ENCODE measurements around the gene C19orf18. TPM values are rescaled to one million over a fixed set of nuclear protein-coding genes. Genes with fewer than 3 reads are reported as not detected.
"Not testable (repeated sequence)": the region's sequence is repeated elsewhere in the genome, so short reads cannot be mapped to it uniquely, and the experiment has no call there.

C19orf18 gene
- total RNA-seq, 1 donor from 2014 or later, result 1.2 TPM

DNA sequence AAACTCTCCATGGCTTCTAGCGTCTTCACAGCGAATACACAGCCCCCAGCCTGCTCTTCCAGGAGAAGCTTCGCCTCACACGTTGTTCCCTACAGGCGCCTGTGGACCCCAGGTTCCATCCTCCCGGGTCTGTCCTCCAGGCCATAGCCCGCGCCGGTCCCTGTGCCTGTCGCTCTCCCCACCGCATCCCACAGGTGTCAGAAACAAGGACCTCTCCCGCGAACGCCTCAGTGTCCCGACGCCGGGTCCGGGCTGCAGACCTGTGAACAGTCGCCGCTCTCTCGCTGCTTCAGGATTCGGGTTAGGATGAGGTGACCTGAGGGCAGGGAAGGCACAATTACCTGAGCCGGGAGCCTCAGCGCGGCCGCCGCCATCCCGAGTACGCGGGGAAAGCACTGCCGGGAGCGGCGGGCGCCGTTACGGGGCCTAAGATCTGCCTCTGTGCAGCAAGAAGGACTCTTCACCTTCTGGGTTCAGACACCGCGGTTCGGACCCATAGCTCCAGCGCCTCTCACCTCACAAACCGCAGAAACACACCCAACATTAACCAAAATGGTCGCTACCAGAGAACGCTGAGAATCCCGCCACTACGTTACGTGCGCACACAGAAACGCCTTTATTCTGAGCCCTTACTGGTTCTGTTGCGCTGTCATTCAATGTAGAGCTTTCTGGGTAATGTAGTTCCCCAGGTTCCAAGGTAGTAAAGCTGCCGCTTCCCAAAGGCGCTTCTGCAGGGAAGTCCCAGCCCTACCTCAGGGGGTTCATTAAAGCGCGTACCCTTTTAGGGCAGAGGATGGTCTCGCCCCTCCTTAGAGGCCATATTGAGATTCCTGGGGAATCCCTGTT lies 39.3 kb downstream of the C19orf18 start, which contains the start of gene ZNF418:
Gene ZNF418, minus strand, starts transcription at position 583 of the 846 bp plus-strand sequence. CDS start 1,580 bp downstream, outside the sequence.
- Mint-ChIP-seq H3K4me3 (peak within 1 kb of the TSS; percentile 100), H3K36me3 (ENCODE audit: low read depth) (peaks cover 77% of the 10 kb centered on the region), H3K27ac (ENCODE audit: unreplicated experiment) (peak within 1 kb of the TSS; percentile 92), H3K27me3 (ENCODE audit: low read depth) (peaks cover 4% of the 10 kb centered on the region), H3K9me3 (peaks cover 36% of the 10 kb centered on the region), H3K4me1 (peaks cover 12% of the 10 kb centered on the region)
- TF ChIP-seq, protein P1, sequence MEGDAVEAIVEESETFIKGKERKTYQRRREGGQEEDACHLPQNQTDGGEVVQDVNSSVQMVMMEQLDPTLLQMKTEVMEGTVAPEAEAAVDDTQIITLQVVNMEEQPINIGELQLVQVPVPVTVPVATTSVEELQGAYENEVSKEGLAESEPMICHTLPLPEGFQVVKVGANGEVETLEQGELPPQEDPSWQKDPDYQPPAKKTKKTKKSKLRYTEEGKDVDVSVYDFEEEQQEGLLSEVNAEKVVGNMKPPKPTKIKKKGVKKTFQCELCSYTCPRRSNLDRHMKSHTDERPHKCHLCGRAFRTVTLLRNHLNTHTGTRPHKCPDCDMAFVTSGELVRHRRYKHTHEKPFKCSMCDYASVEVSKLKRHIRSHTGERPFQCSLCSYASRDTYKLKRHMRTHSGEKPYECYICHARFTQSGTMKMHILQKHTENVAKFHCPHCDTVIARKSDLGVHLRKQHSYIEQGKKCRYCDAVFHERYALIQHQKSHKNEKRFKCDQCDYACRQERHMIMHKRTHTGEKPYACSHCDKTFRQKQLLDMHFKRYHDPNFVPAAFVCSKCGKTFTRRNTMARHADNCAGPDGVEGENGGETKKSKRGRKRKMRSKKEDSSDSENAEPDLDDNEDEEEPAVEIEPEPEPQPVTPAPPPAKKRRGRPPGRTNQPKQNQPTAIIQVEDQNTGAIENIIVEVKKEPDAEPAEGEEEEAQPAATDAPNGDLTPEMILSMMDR (conservative IDR thresholded peaks at IDR 0.05), result no peak
- DNase-seq (ENCODE audit: low read depth, low spot score), result peak; percentile 53

DNA sequence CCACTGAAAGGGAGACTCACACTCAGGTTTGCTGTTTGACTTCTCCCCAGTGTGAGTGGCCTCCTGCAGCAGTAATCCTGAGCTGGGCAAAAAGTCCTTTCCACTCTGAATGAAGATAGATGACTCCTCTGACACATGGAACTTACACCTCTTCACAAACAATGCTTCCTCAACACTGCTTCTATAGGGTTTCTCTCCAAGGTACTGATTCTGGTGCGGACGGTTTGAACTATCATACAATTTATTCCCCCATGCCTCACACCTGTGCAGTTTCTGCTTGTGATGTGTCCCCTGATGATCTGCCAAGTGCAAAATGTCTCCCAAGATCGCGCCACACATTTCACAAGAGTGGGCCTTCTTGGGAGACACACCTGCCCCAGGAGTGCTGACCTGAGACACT lies 46.7 kb downstream of the C19orf18 start:
- Mint-ChIP-seq H3K4me1 (no peaks in the 10 kb centered on the region), H3K9me3 (peaks cover 32% of the 10 kb centered on the region), H3K36me3 (ENCODE audit: low read depth) (peaks cover 88% of the 10 kb centered on the region), H3K27ac (ENCODE audit: unreplicated experiment) (no peak overlapping the region), H3K4me3 (peak overlapping the region; percentile 65), H3K27me3 (ENCODE audit: low read depth) (no peaks in the 10 kb centered on the region)
- TF ChIP-seq, protein P1 (conservative IDR thresholded peaks at IDR 0.05), result no peak
- DNase-seq (ENCODE audit: low read depth, low spot score), result no peak

DNA sequence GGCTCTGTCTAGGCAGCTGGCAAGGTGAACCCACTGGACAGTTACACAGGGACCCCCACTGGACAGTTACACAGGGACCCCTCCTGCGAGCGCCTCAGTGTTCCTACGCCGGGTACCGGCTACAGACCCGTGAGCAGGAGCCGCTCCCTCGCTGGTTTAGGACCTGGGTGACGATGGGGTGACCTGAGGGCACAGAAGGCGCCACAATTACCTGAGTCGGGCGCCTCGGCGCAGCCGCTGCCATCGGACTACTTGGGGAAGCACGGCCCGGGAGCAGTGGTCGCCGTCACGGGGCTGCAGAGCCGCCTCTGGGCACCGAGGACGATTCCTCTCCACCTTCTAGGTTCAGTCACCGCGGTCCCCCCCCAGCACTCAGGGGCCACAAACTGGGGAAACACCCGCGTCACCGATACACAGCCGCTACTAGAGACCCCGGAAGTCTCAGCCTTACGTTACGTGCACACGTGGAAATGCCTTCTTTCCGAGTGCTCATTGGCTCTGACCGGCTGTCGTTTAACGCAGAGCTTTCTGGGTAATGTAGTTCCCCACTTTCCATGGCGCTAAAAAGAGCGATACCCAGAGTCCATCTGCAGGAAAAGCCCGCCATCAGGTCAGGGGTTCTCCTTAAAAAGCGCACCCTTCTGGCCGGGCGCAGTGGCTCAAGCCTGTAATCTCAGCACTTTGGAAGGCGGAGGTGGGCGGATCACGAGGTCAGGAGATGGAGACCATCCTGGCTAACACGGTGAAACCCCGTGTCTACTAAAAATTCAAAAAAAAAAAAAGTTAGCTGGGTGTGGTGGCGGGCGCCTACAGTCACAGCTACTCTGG lies 58.0 kb downstream of the C19orf18 start, which contains the start of gene ZNF417:
Gene ZNF417, minus strand, starts transcription at position 425 of the 828 bp plus-strand sequence. Its CDS starts 181 bp downstream, at position 244.
- H3K9me3 Mint-ChIP-seq; H3K27me3 Mint-ChIP-seq (ENCODE audit: low read depth): not testable (repeated sequence)
- peak within 1 kb of the TSS; percentile 93 for H3K4me3 Mint-ChIP-seq
- peaks cover 26% of the 10 kb centered on the region for H3K4me1 Mint-ChIP-seq
- peak within 1 kb of the TSS; percentile 96 for H3K27ac Mint-ChIP-seq (ENCODE audit: unreplicated experiment)
- H3K36me3 Mint-ChIP-seq (ENCODE audit: low read depth), result peaks cover 59% of the 10 kb centered on the region
- peak; percentile 68 for DNase-seq (ENCODE audit: low read depth, low spot score)
- TF ChIP-seq, protein P1 (conservative IDR thresholded peaks at IDR 0.05), result peak; percentile 40

DNA sequence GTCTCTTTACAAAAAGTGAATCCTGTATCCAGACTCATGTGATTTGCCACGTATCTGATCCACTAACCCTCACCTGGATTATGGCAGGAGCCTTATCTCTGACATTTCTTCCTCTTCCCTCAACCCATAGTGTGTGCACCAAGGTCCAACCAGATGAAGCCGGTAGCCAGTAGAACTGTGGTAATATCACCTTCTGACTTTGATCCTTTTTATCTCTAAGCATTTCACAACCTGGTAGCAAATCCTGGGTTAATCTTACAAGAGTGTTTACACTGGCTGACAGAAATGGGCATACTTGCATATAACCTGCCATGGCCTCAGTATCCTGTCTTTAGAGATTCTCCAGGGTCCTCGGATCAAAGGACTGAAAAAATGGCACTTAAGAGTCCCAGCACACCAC lies 59.8 kb downstream of the C19orf18 start:
- no peak overlapping the region for H3K27ac Mint-ChIP-seq (ENCODE audit: unreplicated experiment)
- peak overlapping the region; percentile 93 for H3K4me3 Mint-ChIP-seq
- peaks cover 4% of the 10 kb centered on the region for H3K9me3 Mint-ChIP-seq
- peaks cover 26% of the 10 kb centered on the region for H3K4me1 Mint-ChIP-seq
- H3K36me3 Mint-ChIP-seq (ENCODE audit: low read depth), result peaks cover 54% of the 10 kb centered on the region
- TF ChIP-seq, protein P1 (conservative IDR thresholded peaks at IDR 0.05), result no peak
- H3K27me3 Mint-ChIP-seq (ENCODE audit: low read depth), result no peaks in the 10 kb centered on the region
- DNase-seq (ENCODE audit: low read depth, low spot score), result no peak

Other genes starting within 250 kb of the C19orf18 start
- gene ZNF671, start 246.9 kb downstream of the C19orf18 start, total RNA-seq, result 11.9 and 13.5 TPM in 2 replicates
- 25.6 and 25.9 TPM in 2 replicates for gene ZNF776, start 227.7 kb downstream of the C19orf18 start, total RNA-seq
- 19.6 and 20.1 TPM in 2 replicates for gene ZNF586, start 204.9 kb downstream of the C19orf18 start, total RNA-seq
- 7.3 and 8.8 TPM in 2 replicates for gene ZNF552, start 159.6 kb downstream of the C19orf18 start, total RNA-seq
- 21.6 and 22.6 TPM in 2 replicates for gene ZNF587B, start 144.2 kb downstream of the C19orf18 start, total RNA-seq
- gene ZNF587, start 124.7 kb downstream of the C19orf18 start, total RNA-seq, result 45.4 and 46.1 TPM in 2 replicates
- gene ZNF814, start 85.5 kb downstream of the C19orf18 start, total RNA-seq, result 44.3 and 45.4 TPM in 2 replicates
- gene ZNF417, start 57.9 kb downstream of the C19orf18 start, total RNA-seq, result 22.3 and 23.3 TPM in 2 replicates
- gene ZNF418, start 39.1 kb downstream of the C19orf18 start, total RNA-seq, result 21.7 and 30.4 TPM in 2 replicates
- gene ZNF256, start 26.8 kb downstream of the C19orf18 start, total RNA-seq, result 11.3 and 12.6 TPM in 2 replicates
- gene ZNF606, start 28.3 kb upstream of the C19orf18 start, total RNA-seq, result 38.1 and 41.5 TPM in 2 replicates
- 7.1 and 7.6 TPM in 2 replicates for gene ZSCAN1, start 59.5 kb upstream of the C19orf18 start, total RNA-seq
- 6.0 and 6.3 TPM in 2 replicates for gene ZNF135, start 84.7 kb upstream of the C19orf18 start, total RNA-seq
- 56.6 and 58.8 TPM in 2 replicates for gene ZSCAN18, start 123.7 kb upstream of the C19orf18 start, total RNA-seq
- 13.0 and 14.0 TPM in 2 replicates for gene ZNF329, start 176.3 kb upstream of the C19orf18 start, total RNA-seq
- gene ZNF274, start 208.5 kb upstream of the C19orf18 start, total RNA-seq, result 25.6 and 26.8 TPM in 2 replicates

Measured in neural crest cell (in vitro differentiated cells).